Right cardiac atrium (tissue), 5 donors: ENCODE data around the gene OR51Q1. TPM values are rescaled to one million over a fixed set of nuclear protein-coding genes. Genes with fewer than 3 reads are reported as not detected.

Experiments
- ATAC-seq, 2 donors: fragments of 200-7000 bp; cut with Tn5 transposase; one replicate each; pipeline versions ENCODE4 v1.8.0 to v1.9.1; 2020; ENCODE audit warnings: moderate library complexity in 2 of 2, mild to moderate bottlenecking in 1 of 2
- DNase-seq, 3 donors: peaks; one replicate each; pipeline ENCODE4 v3.0.0-alpha.2; 2020
- H3K27ac ChIP-seq: one replicate; pipeline ENCODE4 v1.5.1; 2013; ENCODE audit warnings: mild to moderate bottlenecking, low read length, control low read depth, moderate library complexity
- H3K27me3 ChIP-seq: one replicate; pipeline ENCODE4 v1.6.1; 2013; ENCODE audit not compliant: control insufficient read depth, insufficient read depth
- H3K4me1 ChIP-seq: one replicate; pipeline ENCODE4 v1.6.1; 2013; ENCODE audit warnings: low read length; ENCODE audit not compliant: control insufficient read depth, insufficient read depth
- H3K4me3 ChIP-seq: one replicate; pipeline ENCODE4 v1.5.1; 2013; ENCODE audit warnings: low read length, control low read depth
- H3K9me3 ChIP-seq: one replicate; pipeline ENCODE4 v1.6.1; 2013; ENCODE audit warnings: low read length; ENCODE audit not compliant: control insufficient read depth
- WGBS: extraction: QIAGEN DNeasy Blood & Tissue Kit; methylation state at CpG from one replicate; pipeline ENCODE4 v1.1.7; 2013; 5-methylcytosine and 5-hydroxymethylcytosine counted together
- intact Hi-C, 4 donors: fragments of 100-400 bp; cut with DNase I; formaldehyde crosslinking; loops; one replicate each; pipeline versions ENCODE4 v1.11.0 to v1.14.0; 2022 to 2023
- polyA plus RNA-seq: library from polyadenylated mRNA; stranded (reverse); fragments of 200-250 nt; gene quantifications from one replicate; pipeline ENCODE4 v1.2.3, GENCODE V29; 2013
- total RNA-seq, 4 donors: library from RNA; stranded (reverse); fragmentation: NEBNext Ultra II Directional; extraction: Animal tissue kit (Norgen Biotek cat#: 25700); gene quantifications; one replicate each; pipeline ENCODE4 v1.2.1, GENCODE V29; 2021
- donor health status: healthy with polysubstance abuse.
- donor health status: DM: no; HTN: yes; CAD: no.
- donor health status: DM: no; HTN: no; CAD: no.
- donor health status: DM: no; HTN: yes; CAD: no; lungs with severe emphysema.
- donor health status: DM: yes; HTN: yes; CAD: no.

The OR51Q1 gene
- total and polyA plus RNA-seq, 5 donors = not detected

DNA sequence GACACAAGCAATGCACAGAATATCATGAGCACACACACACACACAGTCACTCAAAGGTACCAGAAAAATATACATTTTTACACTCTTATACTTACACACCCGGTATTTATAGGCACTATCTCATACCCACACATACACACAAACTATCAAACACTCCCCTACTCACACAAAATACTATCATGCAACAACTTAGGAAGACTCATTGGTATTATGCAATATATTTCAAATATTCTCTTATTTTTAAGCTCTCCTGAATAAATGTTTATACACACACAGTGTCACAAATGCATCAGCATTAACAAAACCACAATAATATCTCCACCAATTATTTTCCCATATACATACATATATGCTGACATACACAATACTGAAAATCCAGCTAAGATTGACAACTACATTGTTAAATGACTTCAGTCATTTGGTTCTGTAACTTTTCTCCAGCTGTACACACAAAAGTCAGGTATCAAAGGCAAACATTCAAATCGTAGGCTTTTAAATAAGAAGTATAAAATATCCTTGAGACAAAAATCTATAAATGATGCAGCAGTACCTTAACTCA lies 22.0 kb downstream of the OR51Q1 start:
- WGBS = 47% methylated on average over 2 of the region's 2 CpGs
- DNase-seq = no peak
- ATAC-seq = no peak
- Histone ChIP-seq H3K4me3 (no peak overlapping the region), H3K27me3 (no peaks in the 10 kb centered on the region), H3K4me1 (no peaks in the 10 kb centered on the region), H3K9me3 (no peaks in the 10 kb centered on the region), H3K27ac (no peak overlapping the region)
- intact Hi-C loops = no loop called here

DNA sequence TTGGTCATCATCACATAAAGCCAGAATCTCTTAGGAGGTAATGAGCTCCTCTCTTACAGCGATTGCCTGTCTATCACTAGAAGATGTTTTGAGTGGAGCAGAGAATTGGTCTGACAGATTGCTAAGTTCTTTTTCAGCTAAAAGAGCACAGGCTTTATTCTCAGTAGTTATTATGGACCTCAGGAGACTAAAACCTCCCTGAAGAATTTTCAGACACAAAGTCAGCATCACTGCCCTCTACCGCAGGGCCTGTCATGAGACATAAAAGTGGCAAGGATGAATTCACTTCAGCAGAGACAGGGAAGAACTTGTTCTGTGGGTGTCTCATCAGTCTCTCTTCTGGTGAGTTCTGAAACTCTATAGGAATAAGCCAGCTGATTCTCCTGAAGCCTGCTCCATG lies 27.1 kb downstream of the OR51Q1 start, which contains the start of gene OR51I2:
Gene OR51I2, plus strand, starts transcription at position 301 of the 400 bp plus-strand sequence. CDS start 4,166 bp downstream, outside the sequence.
- WGBS = 91% methylated on average over 2 of the region's 2 CpGs
- ATAC-seq = no peak
- H3K9me3 ChIP-seq = no peaks in the 10 kb centered on the region
- H3K4me3 ChIP-seq = no peak within 1 kb of the TSS
- no peak for DNase-seq
- H3K4me1 ChIP-seq = no peaks in the 10 kb centered on the region
- H3K27ac ChIP-seq = no peak within 1 kb of the TSS
- no peaks in the 10 kb centered on the region for H3K27me3 ChIP-seq
- intact Hi-C loops = no loop called here

DNA sequence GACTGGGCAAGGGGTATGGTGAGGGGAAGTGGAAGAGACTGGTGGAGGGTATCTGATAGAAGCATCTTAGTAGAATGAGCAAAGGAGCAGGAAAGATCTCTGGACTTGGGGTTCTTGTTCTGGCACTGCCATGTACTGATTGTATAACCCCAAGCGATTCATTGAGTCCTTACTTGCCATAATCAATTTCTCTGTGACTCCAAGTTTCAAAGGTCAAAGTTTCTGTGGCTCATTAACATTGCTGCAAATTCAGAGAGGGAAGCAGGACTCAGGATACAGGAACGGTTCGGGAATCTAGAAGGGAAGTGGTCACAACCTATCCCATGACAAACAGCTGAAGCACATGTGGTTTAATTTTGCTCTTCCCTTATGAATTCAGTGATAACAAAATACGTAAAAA lies 27.5 kb downstream of the OR51Q1 start:
- ATAC-seq = no peak
- Histone ChIP-seq H3K9me3 (no peaks in the 10 kb centered on the region), H3K27me3 (no peaks in the 10 kb centered on the region), H3K4me3 (no peak overlapping the region), H3K4me1 (no peaks in the 10 kb centered on the region), H3K27ac (no peak overlapping the region)
- DNase-seq = no peak
- 70% methylated on average over 4 of the region's 4 CpGs for WGBS
- intact Hi-C loops = no loop called here

DNA sequence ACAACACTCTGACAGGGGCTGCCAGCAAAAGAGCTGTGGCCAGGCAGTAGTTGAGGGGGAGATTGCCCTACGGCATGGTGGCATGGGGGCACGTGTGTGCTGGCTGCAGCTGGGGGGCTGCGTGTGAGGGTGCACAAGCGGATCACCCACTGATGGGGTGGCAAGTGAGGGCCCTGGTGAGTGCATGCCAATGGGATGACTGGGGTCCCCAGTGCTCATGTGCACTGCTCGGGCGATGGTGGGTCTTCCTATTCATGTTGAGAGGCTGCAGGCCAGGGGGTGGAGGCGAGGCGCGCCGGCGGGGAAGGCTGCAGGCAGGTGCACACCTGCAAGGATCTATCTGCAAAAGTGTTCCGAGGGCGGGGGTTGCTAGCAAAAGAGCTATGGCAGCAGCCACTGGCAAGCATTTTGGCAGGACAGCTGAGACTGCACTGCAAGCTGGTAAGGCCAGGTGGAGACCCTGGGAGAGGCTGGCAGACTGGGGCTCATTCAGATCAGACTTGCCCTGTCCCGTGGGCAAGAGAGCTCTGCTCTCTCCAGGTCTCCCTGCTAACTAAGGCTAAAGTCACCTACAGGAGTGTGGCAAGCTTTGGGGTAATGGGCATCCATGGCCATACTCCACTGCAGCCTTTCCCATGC lies 39.2 kb downstream of the OR51Q1 start:
- DNase-seq (no peak), ATAC-seq (no peak)
- Histone ChIP-seq H3K27ac (no peak overlapping the region), H3K4me1 (no peaks in the 10 kb centered on the region), H3K27me3 (no peaks in the 10 kb centered on the region), H3K9me3 (no peaks in the 10 kb centered on the region), H3K4me3 (no peak overlapping the region)
- intact Hi-C loops = no loop called here
- WGBS = 88% methylated on average over 14 of the region's 14 CpGs

DNA sequence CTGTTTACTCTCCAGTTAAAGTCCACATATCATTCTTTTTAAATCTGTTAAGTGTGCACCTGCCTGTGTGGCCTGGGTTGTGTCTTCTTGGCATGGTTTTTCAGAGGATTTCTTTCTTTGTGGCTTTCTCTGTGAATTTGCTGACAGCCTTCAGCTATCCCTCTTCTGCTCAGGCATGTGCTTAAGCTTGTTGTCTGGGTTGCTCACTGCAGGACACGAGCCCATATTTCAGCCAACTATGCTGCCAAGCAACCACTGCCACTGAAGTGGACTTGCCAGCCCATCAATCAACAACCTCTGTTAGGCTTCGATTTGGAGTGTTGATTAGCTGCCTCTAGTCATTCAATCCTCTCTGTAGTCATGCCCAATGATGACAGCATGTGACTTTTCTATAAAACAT lies 45.6 kb downstream of the OR51Q1 start:
- Histone ChIP-seq H3K4me3 (no peak overlapping the region), H3K9me3 (no peaks in the 10 kb centered on the region), H3K4me1 (no peaks in the 10 kb centered on the region), H3K27me3 (no peaks in the 10 kb centered on the region), H3K27ac (no peak overlapping the region)
- intact Hi-C loops = no loop called here
- no peak for DNase-seq
- 49% methylated on average over 2 of the region's 2 CpGs for WGBS
- ATAC-seq = no peak

Other genes starting within 250 kb of the OR51Q1 start
- not detected for gene OR51V1, start 221.4 kb upstream of the OR51Q1 start, total RNA-seq
- not detected for gene OR51V1, start 221.4 kb upstream of the OR51Q1 start, polyA plus RNA-seq
- 100 to 1,000 TPM in 2 of 4 donors, 10 to 100 TPM in 2; 63.4 to 190 (median 100) TPM for gene HBB, start 195.0 kb upstream of the OR51Q1 start, total RNA-seq
- 3.0 TPM for gene HBB, start 195.0 kb upstream of the OR51Q1 start, polyA plus RNA-seq
- not detected for gene HBD, start 187.6 kb upstream of the OR51Q1 start, total RNA-seq
- not detected for gene HBD, start 187.6 kb upstream of the OR51Q1 start, polyA plus RNA-seq
- not detected for gene HBG1, start 172.3 kb upstream of the OR51Q1 start, total RNA-seq
- not detected for gene HBG1, start 172.3 kb upstream of the OR51Q1 start, polyA plus RNA-seq
- gene HBG2, start 167.3 kb upstream of the OR51Q1 start, total RNA-seq = 1 to 10 TPM in 1 of 4 donors, under 1 TPM in 1, not detected in 2; 0.44 to 1.1 TPM
- gene HBG2, start 167.3 kb upstream of the OR51Q1 start, polyA plus RNA-seq = 0.27 TPM
- gene HBE1, start 152.2 kb upstream of the OR51Q1 start, total RNA-seq = not detected
- 0.11 TPM for gene HBE1, start 152.2 kb upstream of the OR51Q1 start, polyA plus RNA-seq
- gene OR51B4, start 120.2 kb upstream of the OR51Q1 start, total RNA-seq = not detected
- not detected for gene OR51B4, start 120.2 kb upstream of the OR51Q1 start, polyA plus RNA-seq
- gene OR51B2, start 97.8 kb upstream of the OR51Q1 start, total RNA-seq = not detected
- gene OR51B2, start 97.8 kb upstream of the OR51Q1 start, polyA plus RNA-seq = not detected
- under 1 TPM in 1 of 4 donors, not detected in 3; 0.33 TPM for gene OR51B5, start 78.6 kb upstream of the OR51Q1 start, total RNA-seq
- 0.14 TPM for gene OR51B5, start 78.6 kb upstream of the OR51Q1 start, polyA plus RNA-seq
- not detected for gene OR51B6, start 70.6 kb upstream of the OR51Q1 start, total RNA-seq
- gene OR51B6, start 70.6 kb upstream of the OR51Q1 start, polyA plus RNA-seq = not detected
- gene OR51M1, start 38.3 kb upstream of the OR51Q1 start, total RNA-seq = not detected
- gene OR51M1, start 38.3 kb upstream of the OR51Q1 start, polyA plus RNA-seq = not detected
- not detected for gene OR51I1, start 19.4 kb downstream of the OR51Q1 start, total RNA-seq
- gene OR51I1, start 19.4 kb downstream of the OR51Q1 start, polyA plus RNA-seq = not detected
- not detected for gene OR51I2, start 27.2 kb downstream of the OR51Q1 start, total RNA-seq
- not detected for gene OR51I2, start 27.2 kb downstream of the OR51Q1 start, polyA plus RNA-seq
- gene OR52D1, start 66.6 kb downstream of the OR51Q1 start, total RNA-seq = not detected
- gene OR52D1, start 66.6 kb downstream of the OR51Q1 start, polyA plus RNA-seq = not detected
- gene UBQLN3, start 87.8 kb downstream of the OR51Q1 start, total RNA-seq = under 1 TPM in 2 of 4 donors, not detected in 2; 0.14 to 0.29 TPM
- gene UBQLN3, start 87.8 kb downstream of the OR51Q1 start, polyA plus RNA-seq = 0.05 TPM
- under 1 TPM in 3 of 4 donors, not detected in 1; 0.20 to 0.28 (median 0.21) TPM for gene UBQLNL, start 94.6 kb downstream of the OR51Q1 start, total RNA-seq
- 0.18 TPM for gene UBQLNL, start 94.6 kb downstream of the OR51Q1 start, polyA plus RNA-seq
- gene OR52H1, start 126.4 kb downstream of the OR51Q1 start, total RNA-seq = not detected
- gene OR52H1, start 126.4 kb downstream of the OR51Q1 start, polyA plus RNA-seq = not detected
- gene OR52B6, start 158.8 kb downstream of the OR51Q1 start, total RNA-seq = not detected
- not detected for gene OR52B6, start 158.8 kb downstream of the OR51Q1 start, polyA plus RNA-seq
- 1 to 10 TPM in 3 of 4 donors, under 1 TPM in 1; 0.81 to 2.4 (median 2.0) TPM for gene TRIM6, start 174.5 kb downstream of the OR51Q1 start, total RNA-seq
- 1.1 TPM for gene TRIM6, start 174.5 kb downstream of the OR51Q1 start, polyA plus RNA-seq
- gene TRIM34, start 202.9 kb downstream of the OR51Q1 start, total RNA-seq = 1 to 10 TPM; 2.5 to 3.5 (median 2.9) TPM
- 1.8 TPM for gene TRIM34, start 202.9 kb downstream of the OR51Q1 start, polyA plus RNA-seq